HepG2 (cell line): Measurements from ENCODE around the gene GLDC. TPM values are rescaled to one million over a fixed set of nuclear protein-coding genes. Genes with fewer than 3 reads are reported as not detected.

Source experiments
- ATF7-NPFF ChIP-seq: sonication (generic); formaldehyde crosslinking; IDR thresholded peaks from 2 replicates; pipeline ENCODE4 v1.8.1; 2023; ENCODE audit warnings: mild to moderate bottlenecking, low read depth, missing genetic modification reagents, moderate library complexity
- FOXP4 ChIP-seq: sonication (generic); formaldehyde crosslinking; IDR thresholded peaks from 2 replicates; pipeline ENCODE4 v1.4.0; 2020; ENCODE audit warnings: missing genetic modification reagents
- HMG20B ChIP-seq: conservative IDR thresholded peaks from 2 replicates; pipeline ENCODE4 v1.6.1; 2016; ENCODE audit warnings: missing genetic modification reagents, missing compliant biosample characterization
- KDM4B ChIP-seq: sonication (generic); formaldehyde crosslinking; IDR thresholded peaks from 2 replicates; pipeline ENCODE4 v1.4.0; 2020; ENCODE audit warnings: missing genetic modification reagents
- KLF16 ChIP-seq, 2 experiments: sonication (generic) in 1 of 2; formaldehyde crosslinking in 1 of 2; IDR thresholded peaks; 2 replicates each; pipeline versions ENCODE4 v1.6.1 to v1.8.0; 2016 to 2023; ENCODE audit warnings: missing genetic modification reagents in 2 of 2, missing compliant biosample characterization in 1 of 2
- MED1 ChIP-seq: sonication (generic); formaldehyde crosslinking; IDR thresholded peaks from 2 replicates; pipeline ENCODE4 v1.4.0; 2020; ENCODE audit warnings: missing genetic modification reagents
- MTA1 ChIP-seq: sonication (generic); formaldehyde crosslinking; IDR thresholded peaks from 2 replicates; pipeline ENCODE4 v1.4.0; 2020; ENCODE audit warnings: missing genetic modification reagents, mild to moderate bottlenecking, borderline replicate concordance
- NFE2L1 ChIP-seq: sonication (generic); formaldehyde crosslinking; IDR thresholded peaks from 2 replicates; pipeline ENCODE4 v1.4.0; 2020; ENCODE audit warnings: missing genetic modification reagents, mild to moderate bottlenecking, borderline replicate concordance
- RXRB ChIP-seq: IDR thresholded peaks from 2 replicates; pipeline ENCODE4 v1.6.1; 2016; ENCODE audit warnings: borderline replicate concordance, missing genetic modification reagents, missing compliant biosample characterization
- TCF7 ChIP-seq: sonication (generic); IDR thresholded peaks from 2 replicates; pipeline ENCODE4 v1.6.1; 2016; ENCODE audit warnings: antibody characterized with exemption, low read depth
- ZBTB43 ChIP-seq: sonication (generic); formaldehyde crosslinking; conservative IDR thresholded peaks from 2 replicates; pipeline ENCODE4 v1.4.0; 2020; ENCODE audit warnings: missing genetic modification reagents
- ZBTB46 ChIP-seq: sonication (generic); formaldehyde crosslinking; IDR thresholded peaks from 2 replicates; pipeline ENCODE4 v1.4.0; 2020; ENCODE audit warnings: mild to moderate bottlenecking, missing genetic modification reagents, borderline replicate concordance
- ZBTB49 ChIP-seq: sonication (generic); formaldehyde crosslinking; IDR thresholded peaks from 2 replicates; pipeline ENCODE4 v1.4.0; 2020; ENCODE audit warnings: missing genetic modification reagents, borderline replicate concordance
- ZNF17 ChIP-seq: sonication (generic); formaldehyde crosslinking; IDR thresholded peaks from 2 replicates; pipeline ENCODE4 v1.5.0; 2020; ENCODE audit warnings: mild to moderate bottlenecking, missing genetic modification reagents
- ZNF547 ChIP-seq: sonication (generic); formaldehyde crosslinking; IDR thresholded peaks from 2 replicates; pipeline ENCODE4 v1.5.1; 2020; ENCODE audit warnings: mild to moderate bottlenecking, missing genetic modification reagents
- ZNF549 ChIP-seq: sonication (generic); formaldehyde crosslinking; IDR thresholded peaks from 2 replicates; pipeline ENCODE4 v1.5.0; 2020; ENCODE audit warnings: missing genetic modification reagents
- ZNF720 ChIP-seq: sonication (generic); formaldehyde crosslinking; IDR thresholded peaks from 2 replicates; pipeline ENCODE4 v1.4.0; 2020; ENCODE audit warnings: missing genetic modification reagents
- ZNF883 ChIP-seq: sonication (generic); formaldehyde crosslinking; IDR thresholded peaks from 2 replicates; pipeline ENCODE4 v1.5.1; 2020; ENCODE audit warnings: mild to moderate bottlenecking, missing genetic modification reagents; ENCODE audit errors: not compliant biosample characterization
- polyA plus RNA-seq, 8 experiments: library from polyadenylated mRNA; depleted of rRNA in 3 of 8; stranded (reverse) in 7 of 8; unstranded in 1 of 8; fragments of >200 nt; fragmentation: Illumina TruSeq in 4 of 8; extraction: Trizol in 4 of 8; gene quantifications; 2 replicates each; pipeline versions ENCODE4 v1.2.1 to v1.2.3, GENCODE V29; 2011 to 2016; ENCODE audit warnings: low read depth in 4 of 8, missing spikeins in 1 of 8, mixed read lengths in 1 of 8; ENCODE audit not compliant: insufficient read depth in 1 of 8
- total RNA-seq, 5 experiments: library from RNA; depleted of rRNA; stranded (reverse); fragments of >200 nt; fragmentation: Illumina TruSeq; extraction: Trizol; gene quantifications; 2 replicates each; pipeline ENCODE4 v1.2.3, GENCODE V29; 2016; ENCODE audit warnings: low read depth in 1 of 5
- TF ChIP-seq, protein P1 (sequence below): sonication (generic); formaldehyde crosslinking; IDR thresholded peaks from 2 replicates; pipeline ENCODE4 v1.4.0; 2020; ENCODE audit warnings: missing genetic modification reagents, borderline replicate concordance
- TF ChIP-seq, protein P2 (sequence below): sonication (generic); formaldehyde crosslinking; IDR thresholded peaks from 2 replicates; pipeline ENCODE4 v1.9.0; 2022; ENCODE audit warnings: low read depth, missing genetic modification reagents

GLDC gene
- total and polyA plus RNA-seq, 2 of the 13 experiments (the other 11 are each of a cell fraction or from before 2014, with no cell fraction given) = 59.3 to 115 TPM

GRCh38 chr9:6628704-6629103, 16.8 kb downstream of the GLDC start (continued):
- TF ChIP-seq ZBTB43 (CRISPR knock-in tag) (0 out of 2 replicates have a peak, but pooled peaks have one; percentile 29), KDM4B (CRISPR knock-in tag) (no peak), KLF16 (CRISPR knock-in tag; IDR thresholded peaks at IDR 0.05) (no peak), NFE2L1 (no peak), HMG20B (CRISPR knock-in tag) (no peak), ZNF17 (CRISPR knock-in tag) (no peak), ATF7-NPFF (CRISPR knock-in tag) (no peak), RXRB (CRISPR knock-in tag) (peak; percentile 92), TCF7 (0 out of 2 replicates have a peak, but pooled peaks have one; percentile 23), ZNF883 (CRISPR knock-in tag) (no peak), ZBTB49 (CRISPR knock-in tag) (no peak), ZBTB46 (CRISPR knock-in tag) (no peak), ZNF720 (no peak), FOXP4 (CRISPR knock-in tag) (peak; percentile 76), MED1 (CRISPR knock-in tag) (no peak), ZNF547 (CRISPR knock-in tag) (no peak), MTA1 (CRISPR knock-in tag) (no peak), ZNF549 (no peak)
- TF ChIP-seq, protein P1, sequence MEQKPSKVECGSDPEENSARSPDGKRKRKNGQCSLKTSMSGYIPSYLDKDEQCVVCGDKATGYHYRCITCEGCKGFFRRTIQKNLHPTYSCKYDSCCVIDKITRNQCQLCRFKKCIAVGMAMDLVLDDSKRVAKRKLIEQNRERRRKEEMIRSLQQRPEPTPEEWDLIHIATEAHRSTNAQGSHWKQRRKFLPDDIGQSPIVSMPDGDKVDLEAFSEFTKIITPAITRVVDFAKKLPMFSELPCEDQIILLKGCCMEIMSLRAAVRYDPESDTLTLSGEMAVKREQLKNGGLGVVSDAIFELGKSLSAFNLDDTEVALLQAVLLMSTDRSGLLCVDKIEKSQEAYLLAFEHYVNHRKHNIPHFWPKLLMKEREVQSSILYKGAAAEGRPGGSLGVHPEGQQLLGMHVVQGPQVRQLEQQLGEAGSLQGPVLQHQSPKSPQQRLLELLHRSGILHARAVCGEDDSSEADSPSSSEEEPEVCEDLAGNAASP = 0 out of 2 replicates have a peak, but pooled peaks have one; percentile 43
- TF ChIP-seq, protein P2, sequence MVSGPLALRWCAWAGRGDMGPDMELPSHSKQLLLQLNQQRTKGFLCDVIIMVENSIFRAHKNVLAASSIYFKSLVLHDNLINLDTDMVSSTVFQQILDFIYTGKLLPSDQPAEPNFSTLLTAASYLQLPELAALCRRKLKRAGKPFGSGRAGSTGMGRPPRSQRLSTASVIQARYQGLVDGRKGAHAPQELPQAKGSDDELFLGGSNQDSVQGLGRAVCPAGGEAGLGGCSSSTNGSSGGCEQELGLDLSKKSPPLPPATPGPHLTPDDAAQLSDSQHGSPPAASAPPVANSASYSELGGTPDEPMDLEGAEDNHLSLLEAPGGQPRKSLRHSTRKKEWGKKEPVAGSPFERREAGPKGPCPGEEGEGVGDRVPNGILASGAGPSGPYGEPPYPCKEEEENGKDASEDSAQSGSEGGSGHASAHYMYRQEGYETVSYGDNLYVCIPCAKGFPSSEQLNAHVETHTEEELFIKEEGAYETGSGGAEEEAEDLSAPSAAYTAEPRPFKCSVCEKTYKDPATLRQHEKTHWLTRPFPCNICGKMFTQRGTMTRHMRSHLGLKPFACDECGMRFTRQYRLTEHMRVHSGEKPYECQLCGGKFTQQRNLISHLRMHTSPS (CRISPR knock-in tag) = no peak
